ENCODE data around the gene FARP1. TPM values are rescaled to one million over a fixed set of nuclear protein-coding genes. Genes with fewer than 3 reads are reported as not detected.

FARP1 gene
- total RNA-seq, 1 donor from 2014 or later, result 357 TPM

GRCh38 chr13:98311200-98311548 is 168.3 kb downstream of the FARP1 start:
- Mint-ChIP-seq H3K27ac (ENCODE audit: unreplicated experiment) (no peak overlapping the region), H3K4me3 (ENCODE audit: unreplicated experiment) (no peak overlapping the region), H3K9me3 (ENCODE audit: unreplicated experiment) (no peaks in the 10 kb centered on the region), H3K27me3 (ENCODE audit: unreplicated experiment) (no peaks in the 10 kb centered on the region), H3K4me1 (ENCODE audit: unreplicated experiment) (peaks cover 53% of the 10 kb centered on the region), H3K36me3 (ENCODE audit: unreplicated experiment) (peaks cover 13% of the 10 kb centered on the region)
- no peak for TF ChIP-seq CTCF (IDR thresholded peaks at IDR 0.05)
- DNase-seq (ENCODE audit: extremely low spot score, unreplicated experiment), result no peak

GRCh38 chr13:98312606-98313005 is 169.7 kb downstream of the FARP1 start:
- no peaks in the 10 kb centered on the region for H3K27me3 Mint-ChIP-seq (ENCODE audit: unreplicated experiment)
- no peak for DNase-seq (ENCODE audit: extremely low spot score, unreplicated experiment)
- H3K4me3 Mint-ChIP-seq (ENCODE audit: unreplicated experiment), result no peak overlapping the region
- no peak overlapping the region for H3K27ac Mint-ChIP-seq (ENCODE audit: unreplicated experiment)
- H3K4me1 Mint-ChIP-seq (ENCODE audit: unreplicated experiment), result peaks cover 45% of the 10 kb centered on the region
- peaks cover 15% of the 10 kb centered on the region for H3K36me3 Mint-ChIP-seq (ENCODE audit: unreplicated experiment)
- TF ChIP-seq CTCF (IDR thresholded peaks at IDR 0.05), result no peak
- H3K9me3 Mint-ChIP-seq (ENCODE audit: unreplicated experiment), result no peaks in the 10 kb centered on the region

GRCh38 chr13:98313023-98313921 is 170.4 kb downstream of the FARP1 start:
- Mint-ChIP-seq H3K4me3 (ENCODE audit: unreplicated experiment) (no peak overlapping the region), H3K4me1 (ENCODE audit: unreplicated experiment) (peaks cover 38% of the 10 kb centered on the region), H3K9me3 (ENCODE audit: unreplicated experiment) (no peaks in the 10 kb centered on the region), H3K27me3 (ENCODE audit: unreplicated experiment) (no peaks in the 10 kb centered on the region), H3K36me3 (ENCODE audit: unreplicated experiment) (peaks cover 18% of the 10 kb centered on the region), H3K27ac (ENCODE audit: unreplicated experiment) (no peak overlapping the region)
- DNase-seq (ENCODE audit: extremely low spot score, unreplicated experiment), result no peak
- TF ChIP-seq CTCF (IDR thresholded peaks at IDR 0.05), result no peak

- no peak for DNase-seq (ENCODE audit: extremely low spot score, unreplicated experiment)
- Mint-ChIP-seq H3K4me3 (ENCODE audit: unreplicated experiment) (no peak overlapping the region), H3K27ac (ENCODE audit: unreplicated experiment) (no peak overlapping the region), H3K4me1 (ENCODE audit: unreplicated experiment) (peaks cover 35% of the 10 kb centered on the region), H3K36me3 (ENCODE audit: unreplicated experiment) (peaks cover 20% of the 10 kb centered on the region), H3K27me3 (ENCODE audit: unreplicated experiment) (no peaks in the 10 kb centered on the region), H3K9me3 (ENCODE audit: unreplicated experiment) (no peaks in the 10 kb centered on the region)
- TF ChIP-seq CTCF (IDR thresholded peaks at IDR 0.05), result no peak
Observed at GRCh38 chr13:98313922-98314292, 171.0 kb downstream of the FARP1 start.

GRCh38 chr13:98315466-98315865 is 172.6 kb downstream of the FARP1 start:
- TF ChIP-seq CTCF (IDR thresholded peaks at IDR 0.05), result no peak
- H3K9me3 Mint-ChIP-seq (ENCODE audit: unreplicated experiment), result no peaks in the 10 kb centered on the region
- peaks cover 15% of the 10 kb centered on the region for H3K36me3 Mint-ChIP-seq (ENCODE audit: unreplicated experiment)
- H3K27ac Mint-ChIP-seq (ENCODE audit: unreplicated experiment), result peak overlapping the region; percentile 49
- peaks cover 30% of the 10 kb centered on the region for H3K4me1 Mint-ChIP-seq (ENCODE audit: unreplicated experiment)
- no peak overlapping the region for H3K4me3 Mint-ChIP-seq (ENCODE audit: unreplicated experiment)
- DNase-seq (ENCODE audit: extremely low spot score, unreplicated experiment), result no peak
- no peaks in the 10 kb centered on the region for H3K27me3 Mint-ChIP-seq (ENCODE audit: unreplicated experiment)
